Activated gamma-delta T cell treated with Interleukin-2 at 50 U/mL for 16 hours (primary cell): Measurements from ENCODE around the gene FKBP9.

Source experiments
- DNase-seq: peaks from one replicate; pipeline ENCODE4 v3.0.0-alpha.2; 2020

The FKBP9 gene

DNA sequence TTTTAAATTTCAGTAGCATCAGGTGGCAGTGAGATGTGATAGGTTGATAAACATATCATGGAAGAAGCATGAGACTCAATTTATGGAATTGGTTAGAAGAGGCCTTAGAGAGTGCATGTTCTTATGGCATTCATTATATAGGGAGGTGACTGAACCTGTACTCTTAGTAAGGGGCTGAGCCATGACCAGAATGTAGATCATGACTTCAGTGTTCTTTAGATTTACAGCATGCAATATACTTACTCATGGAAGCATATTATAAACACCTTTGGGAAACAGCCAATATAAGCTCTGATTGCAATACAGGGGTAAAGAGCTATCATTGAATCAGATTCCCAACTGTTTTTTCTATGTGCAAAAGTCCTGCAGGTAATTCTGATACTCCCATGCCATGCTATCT lies 55.1 kb downstream of the FKBP9 start:
- no peak for DNase-seq

- no peak for DNase-seq
These were observed 67.0 kb downstream of the FKBP9 start for GRCh38 chr7:33024189-33024757.

DNA sequence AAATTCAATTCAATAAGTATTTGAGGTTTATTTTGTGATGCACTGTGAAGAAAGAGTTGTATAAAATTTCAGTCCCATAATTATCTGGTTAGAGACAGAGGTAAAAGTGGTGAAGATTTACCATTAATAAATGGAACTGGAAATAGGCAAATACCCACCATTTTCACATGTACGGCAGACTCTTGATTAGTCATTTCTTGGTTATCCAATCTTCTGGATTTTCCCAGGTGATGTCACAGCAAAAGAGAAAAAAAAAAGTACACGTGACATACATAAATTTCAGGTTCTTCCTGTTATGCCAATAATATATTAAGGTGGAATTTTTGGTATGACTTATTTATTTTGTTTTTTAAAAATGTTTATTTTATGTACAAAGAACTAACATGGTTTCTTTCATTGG lies 78.5 kb downstream of the FKBP9 start:
- no peak for DNase-seq

DNA sequence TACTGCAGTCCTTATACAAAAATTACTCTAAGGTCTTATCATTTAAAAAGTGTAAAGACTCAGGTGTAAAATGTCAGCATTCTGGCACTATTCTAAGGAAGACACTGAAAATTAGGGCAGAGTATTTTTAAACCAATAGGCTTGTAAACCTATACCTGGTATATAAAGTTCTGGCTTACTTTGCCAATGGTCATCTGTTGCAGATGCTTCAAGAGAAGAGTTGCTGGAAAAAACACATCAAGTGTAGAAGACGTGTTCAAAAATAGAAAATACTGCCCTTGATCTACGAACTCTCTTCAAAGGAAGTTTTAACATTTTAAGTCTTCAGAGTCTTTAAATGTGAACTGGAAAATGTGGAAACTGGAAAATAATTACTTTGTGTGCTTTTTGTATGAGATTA lies 81.4 kb downstream of the FKBP9 start:
- no peak for DNase-seq

GRCh38 chr7:33039257-33039902 lies 82.1 kb downstream of the FKBP9 start:
- DNase-seq, result no peak

DNA sequence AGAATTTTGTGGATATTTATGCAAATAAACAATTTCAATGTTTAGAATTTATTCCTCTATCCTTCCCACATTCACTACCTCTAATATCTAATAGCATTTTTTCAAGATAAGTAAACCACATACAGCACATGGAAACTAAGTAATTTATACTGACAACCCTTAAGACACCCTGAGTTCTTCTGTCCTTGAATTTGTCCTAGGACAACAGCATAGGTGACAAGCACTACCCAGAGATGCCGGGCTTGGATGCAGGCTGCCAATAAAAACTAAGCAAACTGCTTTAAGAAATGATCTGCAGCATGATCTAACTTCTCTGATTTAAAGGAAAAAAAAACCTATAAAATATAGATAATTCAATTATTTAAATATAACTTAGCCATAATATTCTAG lies 82.7 kb downstream of the FKBP9 start:
- no peak for DNase-seq

DNA sequence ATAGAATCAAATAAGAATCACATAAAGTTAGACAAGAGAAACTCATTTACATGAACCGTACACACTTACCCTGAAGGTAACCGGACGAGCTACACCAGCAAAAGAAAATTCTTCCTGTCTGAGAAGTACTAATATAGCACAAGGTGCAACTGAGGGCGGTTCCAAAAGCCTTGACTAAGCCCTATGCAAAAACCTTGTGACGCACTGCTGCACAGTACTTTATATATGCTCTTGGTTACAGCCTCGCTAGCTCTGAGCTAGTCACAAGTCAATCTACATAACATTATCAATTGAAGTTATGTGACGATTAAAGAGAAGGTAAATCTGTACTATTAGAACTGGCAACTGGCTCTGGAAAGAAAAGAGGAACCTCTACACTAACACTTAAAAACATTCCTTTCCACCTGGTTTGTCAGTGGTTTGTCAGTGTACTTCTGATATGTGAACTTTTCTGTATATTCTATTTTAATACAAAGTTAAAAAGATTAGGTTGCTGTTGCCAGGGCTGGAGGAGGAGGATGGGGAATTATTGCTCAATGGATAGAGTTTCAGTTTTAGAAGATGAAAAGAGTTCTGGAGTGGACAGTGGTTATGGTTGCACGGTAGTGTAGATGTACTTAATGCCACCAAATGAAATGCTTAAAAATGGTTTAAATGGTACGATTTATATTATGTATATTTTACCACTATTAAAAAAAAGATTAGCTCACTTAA lies 83.7 kb downstream of the FKBP9 start:
- DNase-seq, result peak; percentile 50

GRCh38 chr7:33041631-33042428 lies 84.6 kb downstream of the FKBP9 start:
- DNase-seq, result no peak

GRCh38 chr7:33043501-33044400 lies 86.5 kb downstream of the FKBP9 start:
- no peak for DNase-seq

GRCh38 chr7:33044401-33044718 lies 87.1 kb downstream of the FKBP9 start:
- no peak for DNase-seq

DNA sequence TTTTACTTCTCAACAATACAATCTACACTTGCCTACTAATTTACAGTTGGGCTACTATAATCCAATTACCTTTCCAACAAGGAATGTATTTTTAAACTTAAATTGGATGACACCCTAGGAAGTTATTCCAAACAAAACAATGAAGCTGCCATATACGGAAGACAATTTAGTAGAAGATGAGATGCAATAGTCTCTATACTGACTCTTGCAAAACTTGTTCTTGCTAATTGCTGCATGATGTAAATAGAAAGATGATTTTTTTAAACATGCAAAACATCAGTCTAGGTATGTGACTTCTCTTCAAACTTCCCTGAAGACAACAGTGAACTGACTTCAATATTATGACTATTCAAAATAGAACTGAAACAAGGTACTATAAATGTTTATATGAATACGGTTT lies 87.7 kb downstream of the FKBP9 start:
- no peak for DNase-seq

DNA sequence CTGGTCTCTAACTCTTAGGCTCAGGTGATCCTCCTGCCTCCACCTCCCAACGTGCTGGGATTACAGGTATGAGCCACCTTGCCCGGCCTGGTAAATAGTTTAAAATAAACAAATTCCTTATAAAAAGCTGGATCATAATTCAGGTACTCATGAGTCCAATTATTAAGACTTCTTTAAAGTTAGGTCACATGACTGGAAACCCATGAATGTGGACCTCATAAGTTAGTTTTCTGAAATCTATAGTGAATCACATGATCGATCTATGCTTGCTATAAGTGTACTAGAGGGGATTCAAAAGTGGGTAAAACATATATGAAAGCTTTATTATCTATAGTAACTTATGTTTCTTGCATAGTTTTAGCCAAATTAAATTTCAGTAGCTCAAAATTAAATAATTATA lies 91.0 kb downstream of the FKBP9 start:
- DNase-seq, result no peak

GRCh38 chr7:33048704-33049103 lies 91.5 kb downstream of the FKBP9 start:
- DNase-seq, result no peak

DNA sequence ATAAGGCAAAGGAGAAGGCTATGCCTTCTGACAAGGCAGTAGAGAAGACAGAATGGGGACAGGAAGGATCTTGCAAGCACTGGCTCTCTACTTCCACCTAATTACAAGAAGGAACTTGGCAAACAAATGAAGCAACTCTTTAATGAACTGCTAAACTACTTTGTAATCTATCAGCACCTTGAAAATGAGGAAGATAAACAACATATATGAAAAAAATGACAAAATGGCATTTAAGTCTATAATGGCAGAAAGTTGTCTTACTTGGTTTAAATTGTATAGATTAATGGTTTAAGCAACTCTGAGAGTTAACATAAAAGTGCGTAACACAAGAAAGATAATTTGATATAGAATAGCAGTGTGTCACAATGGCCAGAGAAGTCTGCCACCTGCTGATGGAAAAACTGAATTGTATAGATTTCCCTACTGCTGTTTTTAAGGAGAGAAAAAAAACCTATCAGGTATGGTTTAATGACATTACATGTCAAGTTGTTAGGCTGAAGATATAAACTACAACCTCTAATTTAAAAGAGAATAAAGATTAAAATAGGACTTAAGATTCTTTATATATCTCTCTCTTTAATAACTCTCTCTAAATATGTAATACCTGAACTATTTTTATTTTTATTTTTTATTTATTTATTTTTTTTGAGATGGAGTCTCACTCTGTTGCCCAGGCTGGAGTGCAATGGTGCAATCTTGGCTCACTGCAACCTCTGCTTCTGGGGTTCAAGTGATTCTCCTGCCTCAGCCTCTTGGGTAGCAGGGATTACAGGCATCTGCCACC lies 93.5 kb downstream of the FKBP9 start:
- peak; percentile 14 for DNase-seq

- no peak for DNase-seq
These were observed 96.5 kb downstream of the FKBP9 start for GRCh38 chr7:33053721-33054120.

- no peak for DNase-seq
These were observed 97.2 kb downstream of the FKBP9 start for GRCh38 chr7:33054261-33054964.

GRCh38 chr7:33055158-33055557 lies 97.9 kb downstream of the FKBP9 start:
- DNase-seq, result no peak
